ENCODE data around the gene PTPRN2.

PTPRN2 gene

GRCh38 chr7:158016180-158017097, 571.2 kb downstream of the PTPRN2 start:
- DNase-seq = no peak

DNA sequence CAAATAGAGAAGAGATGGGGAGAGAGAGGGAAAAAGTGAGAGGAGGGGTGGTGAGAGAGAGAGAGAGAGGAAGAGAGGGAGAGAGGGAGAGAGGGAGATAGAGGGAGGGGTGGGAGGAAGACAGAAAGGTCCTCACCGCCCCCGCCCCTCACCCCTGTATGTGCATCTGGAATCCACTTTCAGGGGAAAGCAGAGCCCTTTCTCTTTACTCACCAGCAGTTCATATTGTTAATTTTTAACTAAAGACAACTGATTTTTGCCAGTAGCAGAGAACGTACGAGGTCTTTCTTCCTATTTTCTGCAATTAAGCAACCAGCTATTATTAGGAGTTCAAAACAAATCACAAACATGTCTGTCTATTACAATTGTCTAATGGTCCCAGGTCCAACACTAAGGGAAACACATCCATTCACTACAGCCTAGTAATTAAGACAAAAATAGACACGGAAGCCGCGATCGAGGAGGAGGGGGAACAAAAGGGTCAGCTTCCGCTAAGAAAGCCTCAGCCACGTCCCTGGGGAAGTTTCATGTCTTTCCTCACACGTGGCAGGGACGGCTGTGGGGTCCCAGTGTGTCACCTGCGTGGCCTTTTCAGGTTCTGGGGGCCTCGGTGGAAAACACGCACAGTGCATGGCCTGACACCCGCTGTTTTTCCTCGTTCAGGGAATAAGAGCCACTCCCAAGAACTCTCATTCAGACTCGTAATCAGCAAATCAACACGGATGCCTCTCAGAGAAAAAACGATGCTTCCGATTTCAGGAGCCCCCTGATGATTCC, 572.0 kb downstream of the PTPRN2 start:
- no peak for DNase-seq

GRCh38 chr7:158014976-158015375, 572.6 kb downstream of the PTPRN2 start:
- no peak for DNase-seq

DNA sequence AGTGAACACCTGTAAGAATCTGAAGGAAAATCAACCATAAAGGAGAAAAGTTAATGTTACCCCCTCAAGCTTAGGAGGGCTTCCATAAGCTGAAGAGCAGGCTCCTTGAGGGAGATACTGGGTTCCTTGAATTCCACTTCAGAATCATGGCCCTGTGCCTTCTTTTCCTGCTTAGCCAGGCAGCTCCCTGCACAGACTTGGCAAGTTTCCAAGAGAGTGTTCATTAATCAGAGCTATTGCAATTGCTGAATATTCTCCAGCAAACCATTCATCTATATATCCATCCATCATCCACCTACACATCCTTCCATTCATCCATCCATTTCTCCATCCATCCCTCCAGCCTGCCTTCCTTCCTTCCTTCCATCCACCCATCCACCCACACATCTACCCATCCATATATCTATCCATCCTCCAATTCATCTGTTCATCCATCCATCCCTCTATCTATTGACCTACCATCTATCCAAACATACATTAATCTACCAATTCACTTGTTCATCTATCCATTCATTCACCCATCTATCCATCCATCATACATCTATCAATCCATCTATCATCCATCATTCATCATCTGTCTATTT, 574.4 kb downstream of the PTPRN2 start:
- DNase-seq = no peak

- DNase-seq = no peak
These were observed 575.7 kb downstream of the PTPRN2 start for GRCh38 chr7:158011941-158012340.

DNA sequence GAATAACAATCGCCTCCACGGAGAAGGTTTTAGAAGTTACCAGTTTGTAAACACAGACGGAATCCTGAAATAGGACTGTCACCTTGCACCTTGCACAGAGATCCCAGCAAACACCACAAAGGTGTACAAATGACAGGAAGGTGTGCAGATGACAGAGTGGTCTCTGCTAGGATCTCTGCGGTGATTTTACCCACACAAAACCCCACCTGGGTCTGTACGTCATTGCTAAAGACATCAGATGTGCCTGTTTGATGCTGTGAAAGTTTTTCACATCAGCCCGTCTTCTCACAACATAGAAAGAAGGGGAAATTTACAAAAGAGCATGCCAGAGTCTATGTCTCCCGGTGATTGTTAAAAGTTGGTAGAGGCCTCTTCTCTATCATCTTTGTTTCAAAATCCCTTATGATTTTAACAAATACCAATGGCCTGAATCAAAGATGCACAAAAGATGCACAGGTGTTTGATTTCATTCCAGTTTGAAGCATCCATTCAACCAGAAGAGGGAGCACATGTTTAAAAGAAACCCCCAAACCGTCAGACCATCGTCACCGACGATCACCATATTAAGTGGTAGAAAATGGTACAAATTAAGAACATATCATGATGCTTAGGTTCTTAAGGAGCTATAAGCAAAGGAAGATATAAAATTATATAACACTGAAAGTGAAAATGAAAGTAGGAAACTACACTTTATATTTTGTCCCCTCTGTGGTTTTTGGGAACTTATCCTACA, 576.5 kb downstream of the PTPRN2 start:
- no peak for DNase-seq

- DNase-seq = no peak
These were observed 577.7 kb downstream of the PTPRN2 start for GRCh38 chr7:158009886-158010285.

- no peak for DNase-seq
These were observed 579.4 kb downstream of the PTPRN2 start for GRCh38 chr7:158008267-158008666.

DNA sequence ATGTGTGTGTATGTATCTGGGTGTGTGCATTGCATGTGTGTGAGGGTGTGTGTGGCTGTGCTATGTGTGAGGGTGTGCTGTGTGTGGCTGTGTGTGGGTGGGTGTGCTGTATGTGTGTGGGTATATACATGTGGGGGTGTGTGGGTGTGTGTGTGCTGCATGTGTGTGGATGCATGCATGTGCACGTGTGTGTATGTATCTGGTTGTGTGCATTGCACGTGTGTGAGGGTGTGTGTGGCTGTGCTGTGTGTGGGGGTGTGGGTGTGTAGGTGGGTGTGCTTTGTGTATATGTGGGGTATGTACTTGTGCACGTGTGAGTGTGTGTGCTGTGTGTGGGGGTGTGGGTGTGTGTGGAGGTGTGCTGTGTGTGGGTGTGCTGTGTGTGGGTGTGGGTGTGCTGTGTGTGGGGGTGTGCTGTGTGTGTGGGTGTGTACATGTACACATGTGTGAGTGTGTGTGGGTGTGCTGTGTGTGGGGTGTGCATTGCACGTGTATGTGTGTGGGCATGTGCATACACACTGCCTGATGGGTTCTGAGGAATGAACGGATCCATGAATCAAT, 579.8 kb downstream of the PTPRN2 start:
- no peak for DNase-seq

GRCh38 chr7:158006841-158007696, 580.6 kb downstream of the PTPRN2 start:
- DNase-seq = no peak

DNA sequence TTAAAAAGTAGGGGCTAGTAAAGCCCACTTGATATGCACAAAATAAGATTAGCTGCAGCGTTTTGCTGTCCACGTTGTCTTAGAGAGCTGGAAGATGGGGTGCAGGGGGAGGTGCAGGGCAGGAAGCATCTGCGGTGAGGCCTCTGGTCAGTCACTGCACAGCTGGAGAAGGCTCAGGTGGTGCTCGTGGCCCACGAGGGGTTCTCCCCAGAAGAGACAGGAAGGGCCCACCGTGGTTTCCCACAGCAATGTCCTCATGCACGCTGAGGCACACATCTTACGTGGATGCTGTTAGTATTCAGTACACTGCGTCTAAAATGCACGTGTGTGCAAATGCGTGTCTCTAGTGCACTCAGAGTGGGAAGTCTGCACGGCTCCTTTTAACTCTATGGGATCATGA, 582.1 kb downstream of the PTPRN2 start:
- no peak for DNase-seq

- no peak for DNase-seq
These were observed 583.5 kb downstream of the PTPRN2 start for GRCh38 chr7:158004123-158004490.

- no peak for DNase-seq
These were observed 584.0 kb downstream of the PTPRN2 start for GRCh38 chr7:158003441-158004122.

DNA sequence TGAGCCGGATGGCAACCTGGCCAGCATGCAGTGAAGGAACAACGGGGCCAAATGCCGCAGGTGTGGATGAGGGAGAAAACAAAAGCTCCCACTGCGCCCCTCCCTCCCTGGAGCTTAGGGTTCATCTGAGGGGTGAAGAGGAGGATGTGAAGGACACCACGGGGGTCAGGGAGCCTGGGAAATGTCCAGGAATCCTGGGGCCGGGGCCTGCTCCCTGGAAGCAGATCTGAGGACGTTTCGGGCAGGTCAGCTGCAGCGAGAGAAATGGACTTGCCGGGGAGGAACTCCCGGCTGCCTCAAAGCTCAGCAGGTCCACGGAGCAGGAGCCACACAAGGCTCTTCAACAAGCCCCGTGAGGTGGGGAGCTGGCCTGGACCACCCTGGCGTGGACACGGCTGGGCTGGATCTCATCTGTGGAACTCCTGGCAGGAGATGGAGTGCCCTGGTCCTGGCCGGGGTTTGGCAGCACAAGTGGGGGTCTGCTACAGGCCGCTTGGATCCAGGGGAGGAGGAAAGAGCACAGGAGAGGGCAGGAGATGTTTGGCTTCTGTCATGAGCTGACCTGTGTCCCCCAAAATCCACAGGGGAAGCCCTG, 585.0 kb downstream of the PTPRN2 start:
- DNase-seq = no peak

DNA sequence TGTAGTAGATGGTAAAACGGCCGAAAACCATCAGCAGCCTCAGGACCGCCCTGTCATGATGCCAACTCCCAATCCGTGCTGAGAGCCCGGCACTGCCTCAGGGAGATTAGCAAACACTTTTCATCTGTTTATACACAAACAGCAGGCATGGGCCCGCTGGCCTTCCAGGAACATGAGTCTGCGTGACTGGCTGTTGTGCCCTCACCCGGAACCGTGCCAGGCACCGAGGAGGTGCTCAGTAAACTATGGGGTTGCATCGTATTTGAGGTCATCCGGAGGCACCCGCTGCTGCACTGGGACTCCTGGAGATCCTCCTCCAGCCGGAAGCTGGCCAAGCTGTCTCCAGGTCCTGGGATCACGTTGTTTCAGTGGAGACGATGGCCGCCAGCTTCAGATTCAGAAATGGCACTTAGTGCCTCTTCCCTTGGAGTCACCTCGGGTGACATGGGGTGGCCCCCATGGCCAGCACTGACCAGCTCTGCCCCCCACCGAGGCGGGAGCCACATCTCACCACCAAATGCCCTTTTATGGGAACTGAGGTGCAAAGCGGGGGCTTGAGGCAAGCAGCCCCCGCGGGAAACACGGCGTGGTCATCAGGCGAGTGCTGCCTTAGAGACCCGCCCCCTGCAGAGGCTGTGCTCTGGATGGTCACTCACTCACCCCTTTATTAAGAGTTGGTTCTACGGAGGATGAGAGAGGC, 585.9 kb downstream of the PTPRN2 start:
- DNase-seq = no peak

- DNase-seq = no peak
These were observed 586.6 kb downstream of the PTPRN2 start for GRCh38 chr7:158001003-158001402.

GRCh38 chr7:158000160-158000559, 587.5 kb downstream of the PTPRN2 start:
- no peak for DNase-seq

DNA sequence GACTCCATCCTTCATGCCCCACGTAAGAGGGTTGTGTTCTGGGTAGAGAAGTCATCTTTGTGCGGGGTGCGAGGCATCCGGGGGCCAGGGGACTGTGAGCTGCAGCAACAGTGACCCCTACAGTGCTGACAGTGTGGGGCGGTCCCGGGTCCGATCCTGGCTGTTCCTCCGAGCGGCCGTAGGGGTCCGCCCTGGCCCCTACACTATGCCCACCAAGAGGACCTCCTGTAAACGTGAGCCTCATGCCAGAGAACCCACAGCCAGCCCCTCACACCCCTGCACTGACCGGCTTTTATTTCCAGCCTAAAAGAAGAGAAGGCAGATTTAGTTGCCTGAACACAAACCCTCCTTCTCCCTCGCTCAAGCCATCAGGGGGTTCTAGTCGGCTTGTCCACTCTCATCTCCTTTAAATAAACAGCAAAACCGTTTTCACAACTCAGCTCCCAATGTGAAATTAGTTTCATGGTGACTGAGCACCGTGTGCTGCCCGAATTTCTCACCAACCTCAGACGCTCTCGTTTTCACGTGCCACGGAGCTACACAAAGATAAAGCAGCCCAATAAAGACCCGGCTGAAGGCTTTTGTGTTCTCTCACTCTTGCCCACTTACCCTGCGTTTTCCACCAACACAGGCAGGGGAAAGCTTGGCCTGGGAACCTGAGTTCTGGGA, 588.6 kb downstream of the PTPRN2 start:
- no peak for DNase-seq

DNA sequence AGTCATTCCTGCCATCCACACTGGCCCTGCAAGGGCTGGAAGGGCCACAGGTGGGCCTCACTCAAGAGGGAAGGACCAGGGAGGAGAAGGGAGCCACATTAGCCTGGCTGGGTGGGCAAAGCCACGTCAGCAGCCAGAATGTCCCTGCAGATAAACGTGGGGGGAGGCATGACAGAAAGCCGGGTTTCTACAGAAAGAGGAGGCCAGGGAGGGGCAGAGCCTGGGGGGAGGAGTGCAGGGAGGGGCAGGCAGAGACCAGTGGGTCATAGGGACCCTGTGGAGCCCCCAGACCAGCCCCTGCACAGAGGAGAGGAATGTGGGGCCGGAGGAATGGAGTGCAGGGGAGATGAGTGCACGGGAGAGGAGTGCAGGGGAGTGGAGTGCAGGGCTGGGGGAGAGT, 590.2 kb downstream of the PTPRN2 start:
- DNase-seq = no peak

- DNase-seq = no peak
These were observed 590.6 kb downstream of the PTPRN2 start for GRCh38 chr7:157997080-157997440.
